SU-DHL-6 (cell line): ENCODE measurements around the gene NR1I2.

Source experiments
- EZH2phosphoT487 ChIP-seq: fragments of 200-600 bp; sonication (generic), shearing (Covaris generic); conservative IDR thresholded peaks from 2 replicates; pipeline ENCODE4 v1.6.1; 2018; ENCODE audit warnings: mild to moderate bottlenecking, antibody characterized with exemption, low read length, moderate library complexity, mixed read lengths
- TF ChIP-seq, protein P1 (sequence below): fragments of 200-600 bp; sonication (generic); IDR thresholded peaks from one replicate; pipeline ENCODE4 v1.5.1; 2017; ENCODE audit warnings: antibody characterized with exemption, mild to moderate bottlenecking, low read length, moderate library complexity; ENCODE audit not compliant: insufficient read depth, poor library complexity, severe bottlenecking

- TF ChIP-seq, protein P1, sequence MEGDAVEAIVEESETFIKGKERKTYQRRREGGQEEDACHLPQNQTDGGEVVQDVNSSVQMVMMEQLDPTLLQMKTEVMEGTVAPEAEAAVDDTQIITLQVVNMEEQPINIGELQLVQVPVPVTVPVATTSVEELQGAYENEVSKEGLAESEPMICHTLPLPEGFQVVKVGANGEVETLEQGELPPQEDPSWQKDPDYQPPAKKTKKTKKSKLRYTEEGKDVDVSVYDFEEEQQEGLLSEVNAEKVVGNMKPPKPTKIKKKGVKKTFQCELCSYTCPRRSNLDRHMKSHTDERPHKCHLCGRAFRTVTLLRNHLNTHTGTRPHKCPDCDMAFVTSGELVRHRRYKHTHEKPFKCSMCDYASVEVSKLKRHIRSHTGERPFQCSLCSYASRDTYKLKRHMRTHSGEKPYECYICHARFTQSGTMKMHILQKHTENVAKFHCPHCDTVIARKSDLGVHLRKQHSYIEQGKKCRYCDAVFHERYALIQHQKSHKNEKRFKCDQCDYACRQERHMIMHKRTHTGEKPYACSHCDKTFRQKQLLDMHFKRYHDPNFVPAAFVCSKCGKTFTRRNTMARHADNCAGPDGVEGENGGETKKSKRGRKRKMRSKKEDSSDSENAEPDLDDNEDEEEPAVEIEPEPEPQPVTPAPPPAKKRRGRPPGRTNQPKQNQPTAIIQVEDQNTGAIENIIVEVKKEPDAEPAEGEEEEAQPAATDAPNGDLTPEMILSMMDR: no peak
- no peak for TF ChIP-seq EZH2phosphoT487
These were observed 79.8 kb downstream of the NR1I2 start for GRCh38 chr3:119861681-119862080.
